GM12892 (cell line): ENCODE data around the gene TNNT2.

ENCODE experiments used
- POLR2A ChIP-seq: IDR thresholded peaks from 2 replicates; pipeline ENCODE4 v1.6.1; 2011; ENCODE audit warnings: low read depth, low read length, control low read depth
- POLR2AphosphoS5 ChIP-seq: IDR thresholded peaks from 2 replicates; pipeline ENCODE4 v1.6.1; 2011; ENCODE audit warnings: low read depth, low read length, control low read depth
- TAF1 ChIP-seq: IDR thresholded peaks from 2 replicates; pipeline ENCODE4 v1.6.1; 2011; ENCODE audit warnings: low read depth, mild to moderate bottlenecking, control low read depth, low read length, borderline replicate concordance

GRCh38 chr1:201361652-201362504 lies 15.6 kb downstream of the TNNT2 start:
- TF ChIP-seq POLR2A (no peak), POLR2AphosphoS5 (no peak), TAF1 (no peak)
